ENCODE measurements around the gene EGF.

The EGF gene

GRCh38 chr4:109925396-109925795 lies 12.7 kb downstream of the EGF start:
- H2AK5ac ChIP-seq (ENCODE audit: low read length, severe bottlenecking): no peak overlapping the region
- H3K18ac ChIP-seq (ENCODE audit: low read depth in 1 of 2, low read length in 2 of 2): no peak overlapping the region
- no peaks in the 10 kb centered on the region for H3K27me3 ChIP-seq (ENCODE audit: control insufficient read depth in 1 of 2, insufficient read depth in 1 of 2, low read length in 2 of 2)
- no peak overlapping the region for H3K4me2 ChIP-seq (ENCODE audit: low read length, poor library complexity, severe bottlenecking)
- no peak for DNase-seq
- H2BK15ac ChIP-seq (ENCODE audit: low read depth, poor library complexity, severe bottlenecking): no peak overlapping the region
- H3K4me3 ChIP-seq (ENCODE audit: insufficient read depth in 1 of 2, low read depth in 1 of 2, low read length in 2 of 2): no peak overlapping the region
- H2AFZ ChIP-seq (ENCODE audit: low read depth, low read length): no peak overlapping the region
- no peak overlapping the region for H3K23ac ChIP-seq (ENCODE audit: low read length in 2 of 2)
- no peak overlapping the region for H3K14ac ChIP-seq (ENCODE audit: low read length in 2 of 2)
- no peak overlapping the region for H3K4ac ChIP-seq (ENCODE audit: low read depth in 1 of 2, low read length in 2 of 2)
- H2BK12ac ChIP-seq (ENCODE audit: low read length in 2 of 2): no peak overlapping the region
- 89% methylated on average over 1 of the region's 2 CpGs for WGBS
- H2BK120ac ChIP-seq (ENCODE audit: low read depth, low read length): no peak overlapping the region
- H2BK5ac ChIP-seq (ENCODE audit: low read depth, low read length, poor library complexity, severe bottlenecking): no peak overlapping the region
- no peak overlapping the region for H3K9ac ChIP-seq (ENCODE audit: low read length)
- H3K27ac ChIP-seq (ENCODE audit: low read length, poor library complexity, severe bottlenecking): no peak overlapping the region
- no peak overlapping the region for H4K8ac ChIP-seq (ENCODE audit: low read length)
- no peak overlapping the region for H4K91ac ChIP-seq (ENCODE audit: low read length)
- H3K79me1 ChIP-seq (replicated peaks; ENCODE audit: low read length, poor library complexity, severe bottlenecking): no peaks in the 10 kb centered on the region
- no peaks in the 10 kb centered on the region for H3K4me1 ChIP-seq (ENCODE audit: control insufficient read depth, insufficient read depth, low read depth, low read length)
- no peaks in the 10 kb centered on the region for H3K36me3 ChIP-seq (ENCODE audit: control insufficient read depth in 1 of 2, insufficient read depth in 2 of 2, low read depth in 1 of 2, low read length in 2 of 2)
- H3K9me3 ChIP-seq (ENCODE audit: control insufficient read depth, low read length): no peaks in the 10 kb centered on the region

- no peak overlapping the region for H3K9ac ChIP-seq (ENCODE audit: low read length)
- H2BK15ac ChIP-seq (ENCODE audit: low read depth, poor library complexity, severe bottlenecking): no peak overlapping the region
- H2BK120ac ChIP-seq (ENCODE audit: low read depth, low read length): no peak overlapping the region
- H2BK12ac ChIP-seq (ENCODE audit: low read length in 2 of 2): no peak overlapping the region
- WGBS: 66% methylated on average over 3 of the region's 4 CpGs
- H3K4me3 ChIP-seq (ENCODE audit: insufficient read depth in 1 of 2, low read depth in 1 of 2, low read length in 2 of 2): no peak overlapping the region
- H4K8ac ChIP-seq (ENCODE audit: low read length): no peak overlapping the region
- H3K4ac ChIP-seq (ENCODE audit: low read depth in 1 of 2, low read length in 2 of 2): no peak overlapping the region
- H3K36me3 ChIP-seq (ENCODE audit: control insufficient read depth in 1 of 2, insufficient read depth in 2 of 2, low read depth in 1 of 2, low read length in 2 of 2): no peaks in the 10 kb centered on the region
- DNase-seq: no peak
- no peak overlapping the region for H3K27ac ChIP-seq (ENCODE audit: low read length, poor library complexity, severe bottlenecking)
- no peak overlapping the region for H2BK5ac ChIP-seq (ENCODE audit: low read depth, low read length, poor library complexity, severe bottlenecking)
- no peak overlapping the region for H2AK5ac ChIP-seq (ENCODE audit: low read length, severe bottlenecking)
- no peak overlapping the region for H3K14ac ChIP-seq (ENCODE audit: low read length in 2 of 2)
- H3K18ac ChIP-seq (ENCODE audit: low read depth in 1 of 2, low read length in 2 of 2): no peak overlapping the region
- no peaks in the 10 kb centered on the region for H3K79me1 ChIP-seq (replicated peaks; ENCODE audit: low read length, poor library complexity, severe bottlenecking)
- no peaks in the 10 kb centered on the region for H3K9me3 ChIP-seq (ENCODE audit: control insufficient read depth, low read length)
- H4K91ac ChIP-seq (ENCODE audit: low read length): no peak overlapping the region
- H3K23ac ChIP-seq (ENCODE audit: low read length in 2 of 2): no peak overlapping the region
- no peak overlapping the region for H3K4me2 ChIP-seq (ENCODE audit: low read length, poor library complexity, severe bottlenecking)
- no peaks in the 10 kb centered on the region for H3K27me3 ChIP-seq (ENCODE audit: control insufficient read depth in 1 of 2, insufficient read depth in 1 of 2, low read length in 2 of 2)
- no peak overlapping the region for H2AFZ ChIP-seq (ENCODE audit: low read depth, low read length)
- H3K4me1 ChIP-seq (ENCODE audit: control insufficient read depth, insufficient read depth, low read depth, low read length): no peaks in the 10 kb centered on the region
Measured at GRCh38 chr4:109928327-109929045, 15.8 kb downstream of the EGF start.

- no peaks in the 10 kb centered on the region for H3K27me3 ChIP-seq (ENCODE audit: control insufficient read depth in 1 of 2, insufficient read depth in 1 of 2, low read length in 2 of 2)
- no peaks in the 10 kb centered on the region for H3K36me3 ChIP-seq (ENCODE audit: control insufficient read depth in 1 of 2, insufficient read depth in 2 of 2, low read depth in 1 of 2, low read length in 2 of 2)
- H3K4ac ChIP-seq (ENCODE audit: low read depth in 1 of 2, low read length in 2 of 2): no peak overlapping the region
- no peak for DNase-seq
- H3K9me3 ChIP-seq (ENCODE audit: control insufficient read depth, low read length): no peaks in the 10 kb centered on the region
- H3K27ac ChIP-seq (ENCODE audit: low read length, poor library complexity, severe bottlenecking): no peak overlapping the region
- H3K79me1 ChIP-seq (replicated peaks; ENCODE audit: low read length, poor library complexity, severe bottlenecking): no peaks in the 10 kb centered on the region
- H4K8ac ChIP-seq (ENCODE audit: low read length): no peak overlapping the region
- no peak overlapping the region for H3K4me2 ChIP-seq (ENCODE audit: low read length, poor library complexity, severe bottlenecking)
- H3K23ac ChIP-seq (ENCODE audit: low read length in 2 of 2): no peak overlapping the region
- no peak overlapping the region for H4K91ac ChIP-seq (ENCODE audit: low read length)
- no peak overlapping the region for H3K9ac ChIP-seq (ENCODE audit: low read length)
- no peaks in the 10 kb centered on the region for H3K4me1 ChIP-seq (ENCODE audit: control insufficient read depth, insufficient read depth, low read depth, low read length)
- H2BK15ac ChIP-seq (ENCODE audit: low read depth, poor library complexity, severe bottlenecking): no peak overlapping the region
- H2BK12ac ChIP-seq (ENCODE audit: low read length in 2 of 2): no peak overlapping the region
- no peak overlapping the region for H2AFZ ChIP-seq (ENCODE audit: low read depth, low read length)
- H2AK5ac ChIP-seq (ENCODE audit: low read length, severe bottlenecking): no peak overlapping the region
- no peak overlapping the region for H3K4me3 ChIP-seq (ENCODE audit: insufficient read depth in 1 of 2, low read depth in 1 of 2, low read length in 2 of 2)
- no peak overlapping the region for H3K14ac ChIP-seq (ENCODE audit: low read length in 2 of 2)
- H2BK120ac ChIP-seq (ENCODE audit: low read depth, low read length): no peak overlapping the region
- H2BK5ac ChIP-seq (ENCODE audit: low read depth, low read length, poor library complexity, severe bottlenecking): no peak overlapping the region
- H3K18ac ChIP-seq (ENCODE audit: low read depth in 1 of 2, low read length in 2 of 2): no peak overlapping the region
Measured at GRCh38 chr4:109930464-109930863, 17.8 kb downstream of the EGF start.

GRCh38 chr4:109930872-109931271 lies 18.2 kb downstream of the EGF start:
- H2AFZ ChIP-seq (ENCODE audit: low read depth, low read length): no peak overlapping the region
- H2BK5ac ChIP-seq (ENCODE audit: low read depth, low read length, poor library complexity, severe bottlenecking): no peak overlapping the region
- H2BK120ac ChIP-seq (ENCODE audit: low read depth, low read length): no peak overlapping the region
- H2BK12ac ChIP-seq (ENCODE audit: low read length in 2 of 2): no peak overlapping the region
- no peak overlapping the region for H2BK15ac ChIP-seq (ENCODE audit: low read depth, poor library complexity, severe bottlenecking)
- H4K91ac ChIP-seq (ENCODE audit: low read length): no peak overlapping the region
- no peak overlapping the region for H3K14ac ChIP-seq (ENCODE audit: low read length in 2 of 2)
- H3K9ac ChIP-seq (ENCODE audit: low read length): no peak overlapping the region
- no peak overlapping the region for H3K18ac ChIP-seq (ENCODE audit: low read depth in 1 of 2, low read length in 2 of 2)
- no peak overlapping the region for H3K4me3 ChIP-seq (ENCODE audit: insufficient read depth in 1 of 2, low read depth in 1 of 2, low read length in 2 of 2)
- H3K4me1 ChIP-seq (ENCODE audit: control insufficient read depth, insufficient read depth, low read depth, low read length): no peaks in the 10 kb centered on the region
- no peak overlapping the region for H3K27ac ChIP-seq (ENCODE audit: low read length, poor library complexity, severe bottlenecking)
- no peak overlapping the region for H3K4me2 ChIP-seq (ENCODE audit: low read length, poor library complexity, severe bottlenecking)
- no peak overlapping the region for H3K4ac ChIP-seq (ENCODE audit: low read depth in 1 of 2, low read length in 2 of 2)
- H2AK5ac ChIP-seq (ENCODE audit: low read length, severe bottlenecking): no peak overlapping the region
- no peak overlapping the region for H4K8ac ChIP-seq (ENCODE audit: low read length)
- no peaks in the 10 kb centered on the region for H3K27me3 ChIP-seq (ENCODE audit: control insufficient read depth in 1 of 2, insufficient read depth in 1 of 2, low read length in 2 of 2)
- no peaks in the 10 kb centered on the region for H3K9me3 ChIP-seq (ENCODE audit: control insufficient read depth, low read length)
- no peaks in the 10 kb centered on the region for H3K79me1 ChIP-seq (replicated peaks; ENCODE audit: low read length, poor library complexity, severe bottlenecking)
- H3K36me3 ChIP-seq (ENCODE audit: control insufficient read depth in 1 of 2, insufficient read depth in 2 of 2, low read depth in 1 of 2, low read length in 2 of 2): no peaks in the 10 kb centered on the region
- H3K23ac ChIP-seq (ENCODE audit: low read length in 2 of 2): no peak overlapping the region
- DNase-seq: no peak

Data from mesenchymal stem cell (in vitro differentiated cells and primary cell).